HL-60 (cell line): ENCODE data around the gene YPEL5.

ENCODE experiments used
- CTCF ChIP-seq: IDR thresholded peaks from one replicate; pipeline ENCODE4 v1.5.1; 2011; ENCODE audit warnings: low read length, control low read depth, inconsistent platforms; ENCODE audit not compliant: insufficient read depth
- SPI1 ChIP-seq: IDR thresholded peaks from 2 replicates; pipeline ENCODE4 v1.6.1; 2012; ENCODE audit warnings: low read depth, mild to moderate bottlenecking, borderline replicate concordance

- no peak for TF ChIP-seq CTCF
- no peak for TF ChIP-seq SPI1
Measured at GRCh38 chr2:30115981-30116285, 30.9 kb upstream of the YPEL5 start.
